HCT116 (cell line): ENCODE results near the gene SLC9A7. TPM values are rescaled to one million over a fixed set of nuclear protein-coding genes. Genes with fewer than 3 reads are reported as not detected.

Experiments used
- ATAC-seq: fragments of 200-7000 bp; cut with Tn5 transposase; 2 replicates; pipeline ENCODE4 v1.9.1; 2020; ENCODE audit warnings: mild to moderate bottlenecking, moderate library complexity
- BruUV-seq: library from RNA; stranded (reverse); fragments of 400-500 nt; replicated peaks from 2 replicates; lab custom pipeline; 2021; lab: Mats Ljungman, UMichigan
- CTCF ChIA-PET: fragments of 300-600 bp; sonication (Branson Sonifier 250); formaldehyde crosslinking; loops from one replicate; lab custom pipeline; 2021; ENCODE audit warnings: antibody characterized with exemption; lab: Charles Lee
- POLR2A ChIA-PET: fragments of 300-600, 350-600 bp; sonication (Branson Sonifier 250); formaldehyde crosslinking; loops from one replicate; lab custom pipeline; 2021; ENCODE audit warnings: antibody characterized with exemption; lab: Charles Lee
- RAD21 ChIA-PET, 2 experiments: fragments of 300-600 bp; sonication (Branson Sonifier 250); formaldehyde crosslinking; loops; one replicate each; lab custom pipeline; 2023; ENCODE audit warnings: low total read pairs in 2 of 2; ENCODE audit not compliant: uncharacterized antibody in 2 of 2, unreplicated experiment in 2 of 2, low non-redundant PET in 1 of 2; lab: Charles Lee
- DNase-seq: peaks from one replicate; pipeline ENCODE4 v3.0.0-alpha.2; 2010; ENCODE audit warnings: low read depth, low spot score
- H2AFZ ChIP-seq: fragments of 200-600 bp; shearing (Covaris generic), sonication (generic); 2 replicates; pipeline ENCODE4 v1.6.1; 2017; ENCODE audit warnings: low read depth, mixed run types, mixed read lengths, antibody characterized with exemption, low read length; ENCODE audit not compliant: poor library complexity, severe bottlenecking
- H3K27ac ChIP-seq: 2 replicates; pipeline ENCODE4 v1.5.1; 2012; ENCODE audit warnings: low read depth, low read length
- H3K27me3 ChIP-seq: fragments of 200-600 bp; sonication (generic); 2 replicates; pipeline ENCODE4 v1.6.1; 2016; ENCODE audit warnings: mixed run types, low read length, mixed read lengths; ENCODE audit not compliant: insufficient read depth
- H3K36me3 ChIP-seq, 2 experiments: fragments of 200-500 bp in 1 of 2; fragments of 200-600 bp in 1 of 2; sonication (Bioruptor generic) in 1 of 2; sonication (generic) in 1 of 2; 2 replicates each; pipeline versions ENCODE4 v1.5.1 to v1.6.1; 2014 to 2016; ENCODE audit warnings: low read length in 2 of 2, inconsistent platforms in 1 of 2, mixed read lengths in 1 of 2, mixed run types in 1 of 2; ENCODE audit not compliant: insufficient read depth in 2 of 2, control insufficient read depth in 1 of 2
- H3K4me1 ChIP-seq, 2 experiments: fragments of 200-600 bp in 1 of 2; sonication (generic) in 1 of 2; 2 replicates each; pipeline versions ENCODE4 v1.5.1 to v1.6.1; 2012 to 2017; ENCODE audit warnings: low read length in 2 of 2, inconsistent platforms in 1 of 2, mild to moderate bottlenecking in 1 of 2, mixed read lengths in 1 of 2, mixed run types in 1 of 2, moderate library complexity in 1 of 2; ENCODE audit not compliant: insufficient read depth in 2 of 2, control insufficient read depth in 1 of 2
- H3K4me2 ChIP-seq: fragments of 200-600 bp; sonication (generic); 2 replicates; pipeline ENCODE4 v1.6.1; 2017; ENCODE audit warnings: mixed run types, low read length, mixed read lengths
- H3K4me3 ChIP-seq, 2 experiments: fragments of 200-600 bp in 1 of 2; sonication (generic) in 1 of 2; replicated peaks in 1 of 2; 2 replicates each; pipeline ENCODE4 v1.5.1; 2011 to 2016; ENCODE audit warnings: low read length in 2 of 2, control low read depth in 1 of 2, low read depth in 1 of 2, mild to moderate bottlenecking in 1 of 2, mixed read lengths in 1 of 2, mixed run types in 1 of 2
- H3K79me2 ChIP-seq: fragments of 200-600 bp; sonication (generic); 2 replicates; pipeline ENCODE4 v1.6.1; 2017; ENCODE audit warnings: mild to moderate bottlenecking, mixed run types, low read length, moderate library complexity, mixed read lengths; ENCODE audit not compliant: insufficient read depth
- H3K9ac ChIP-seq: fragments of 200-600 bp; sonication (generic); 2 replicates; pipeline ENCODE4 v1.6.1; 2016; ENCODE audit warnings: low read length, mixed read lengths
- H3K9me2 ChIP-seq: fragments of 200-600 bp; sonication (generic), shearing (Covaris generic); 2 replicates; pipeline ENCODE4 v1.6.1; 2017; ENCODE audit warnings: mixed run types, mild to moderate bottlenecking, moderate library complexity; ENCODE audit not compliant: insufficient read depth
- H3K9me3 ChIP-seq, 2 experiments: fragments of 200-500 bp in 1 of 2; fragments of 200-600 bp in 1 of 2; sonication (Bioruptor generic) in 1 of 2; sonication (generic) in 1 of 2; 2 replicates each; pipeline ENCODE4 v1.6.1; 2014 to 2017; ENCODE audit warnings: low read length in 2 of 2, mixed read lengths in 2 of 2, inconsistent platforms in 1 of 2, low read depth in 1 of 2, mild to moderate bottlenecking in 1 of 2, mixed run types in 1 of 2, moderate library complexity in 1 of 2; ENCODE audit not compliant: control insufficient read depth in 1 of 2, insufficient read depth in 1 of 2
- H4K20me1 ChIP-seq: fragments of 200-600 bp; sonication (generic), shearing (Covaris generic); 2 replicates; pipeline ENCODE4 v1.6.1; 2017; ENCODE audit warnings: mixed run types, mild to moderate bottlenecking, moderate library complexity; ENCODE audit not compliant: insufficient read depth
- YY1 ChIP-seq: IDR thresholded peaks from 2 replicates; pipeline ENCODE4 v1.6.1; 2011; ENCODE audit warnings: low read length, low read depth, moderate library complexity, mild to moderate bottlenecking; ENCODE audit not compliant: insufficient replicate concordance; ENCODE audit errors: extremely low read depth
- ZFX ChIP-seq: fragments of 450-650 bp; IDR thresholded peaks from 2 replicates; pipeline ENCODE4 v1.6.1; 2017
- intact Hi-C: fragments of 100-400 bp; cut with micrococcal nuclease; formaldehyde crosslinking; loops from 2 replicates; pipeline ENCODE4 v1.10.0; 2022
- total RNA-seq: library from RNA; stranded (reverse); gene quantifications from one replicate; pipeline ENCODE4 v1.2.1, GENCODE V29; 2021; ENCODE audit not compliant: unreplicated experiment
- TF ChIP-seq, protein P1 (sequence below): IDR thresholded peaks from 2 replicates; pipeline ENCODE4 v1.6.1; 2012

SLC9A7 gene
- total RNA-seq, 1 experiment from 2014 or later: 18.6 TPM

DNA sequence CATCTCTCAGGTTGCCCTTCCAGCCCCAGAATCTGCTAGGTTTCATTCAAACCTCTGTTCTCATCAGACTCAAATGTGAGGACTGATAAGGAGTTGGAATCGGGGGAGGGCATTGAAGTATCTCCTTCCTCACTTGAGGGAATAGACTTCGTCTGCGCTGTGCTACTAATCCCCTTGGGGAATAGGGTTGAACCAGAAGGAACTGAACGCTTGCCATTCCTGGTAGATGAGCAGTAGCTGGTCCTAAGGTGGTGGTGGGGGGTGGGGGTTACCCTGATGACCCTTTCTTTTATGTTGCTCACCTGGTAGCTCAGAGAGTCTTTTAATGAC lies 692 bp upstream of the SLC9A7 start:
- peak overlapping the region; percentile 68 for H2AFZ ChIP-seq
- H3K9ac ChIP-seq: peak overlapping the region; percentile 33
- no TSS peak for BruUV-seq
- TF ChIP-seq, protein P1, sequence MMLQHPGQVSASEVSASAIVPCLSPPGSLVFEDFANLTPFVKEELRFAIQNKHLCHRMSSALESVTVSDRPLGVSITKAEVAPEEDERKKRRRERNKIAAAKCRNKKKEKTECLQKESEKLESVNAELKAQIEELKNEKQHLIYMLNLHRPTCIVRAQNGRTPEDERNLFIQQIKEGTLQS: no peak
- H3K9me2 ChIP-seq: no peaks in the 10 kb centered on the region
- no peak for DNase-seq
- H3K27me3 ChIP-seq: no peaks in the 10 kb centered on the region
- H3K27ac ChIP-seq: peak overlapping the region; percentile 83
- intact Hi-C loops: loop anchor here (1.0 to 10.0 kb wide), 4 partner anchors 37 to 335 kb away; no protein-coding TSS in a partner anchor
- H3K4me3 ChIP-seq: peak overlapping the region; percentile 13 to 74; a peak in 3 of 4 replicates
- CTCF ChIA-PET: interaction anchor here (1.1 kb wide), 1 partner anchor 37 kb away, joined by 5 read pairs; no protein-coding TSS in a partner anchor
- no peaks in the 10 kb centered on the region for H4K20me1 ChIP-seq
- POLR2A ChIA-PET: interaction anchor here (1.4 kb wide), 1 partner anchor 32 kb away, joined by 3 read pairs; no protein-coding TSS in a partner anchor
- RAD21 ChIA-PET: interaction anchor here (0.9 to 1.1 kb wide), 2 partner anchors 37 kb away, joined by 3 to 5 read pairs; no protein-coding TSS in a partner anchor
- H3K36me3 ChIP-seq: no peaks in the 10 kb centered on the region
- H3K4me2 ChIP-seq: peak overlapping the region; percentile 87
- H3K4me1 ChIP-seq: peaks cover 11 to 20% of the 10 kb centered on the region in 2 experiments
- peaks cover 18% of the 10 kb centered on the region for H3K79me2 ChIP-seq
- ATAC-seq: peak; percentile 39
- no peaks in the 10 kb centered on the region for H3K9me3 ChIP-seq

GRCh38 chrX:46758163-46758955 lies 559 bp downstream of the SLC9A7 start:
- Histone ChIP-seq H3K4me3 (peak overlapping the region; percentile 54 to 74), H3K79me2 (peaks cover 18% of the 10 kb centered on the region), H3K9ac (peak overlapping the region; percentile 64), H4K20me1 (no peaks in the 10 kb centered on the region), H3K36me3 (no peaks in the 10 kb centered on the region), H3K27me3 (no peaks in the 10 kb centered on the region), H2AFZ (no peak overlapping the region), H3K9me3 (no peaks in the 10 kb centered on the region), H3K9me2 (no peaks in the 10 kb centered on the region), H3K4me2 (peak overlapping the region; percentile 87), H3K27ac (peak overlapping the region; percentile 83), H3K4me1 (peaks cover 11 to 20% of the 10 kb centered on the region in 2 experiments)
- CTCF ChIA-PET: interaction anchor here (0.6 to 1.2 kb wide), 3 partner anchors 38 to 272 kb away, joined by 3 to 5 read pairs (median 4); no protein-coding TSS in a partner anchor
- peak; percentile 32 for TF ChIP-seq ZFX
- no peak for TF ChIP-seq YY1
- POLR2A ChIA-PET: no interaction called here
- RAD21 ChIA-PET: interaction anchor here (0.5 to 1.1 kb wide), 2 partner anchors 38 to 272 kb away, joined by 3 read pairs; no protein-coding TSS in a partner anchor
- intact Hi-C loops: loop anchor here (10.0 kb wide), 1 partner anchor 336 kb away; no protein-coding TSS in a partner anchor
- DNase-seq (no peak), ATAC-seq (peak; percentile 33)
- BruUV-seq: no TSS peak
